Uterus (tissue), 4 donors: ENCODE measurements around the gene CMC1. TPM values are rescaled to one million over a fixed set of nuclear protein-coding genes. Genes with fewer than 3 reads are reported as not detected.
"Not testable (repeated sequence)": the region's sequence is repeated elsewhere in the genome, so short reads cannot be mapped to it uniquely, and the experiment has no call there.

Experiments
- DNase-seq, 2 donors: peaks; one replicate each; pipeline ENCODE4 v3.0.0-alpha.2; 2019 to 2020
- H3K27ac ChIP-seq, 2 donors: fragments of 200-600 bp; sonication (generic); 1 replicate in 1 of 2; 2 replicates in 1 of 2; pipeline ENCODE4 v1.5.1; 2016 to 2018
- H3K27me3 ChIP-seq, 2 donors: fragments of 200-600 bp; sonication (generic); one replicate each; pipeline ENCODE4 v1.5.1; 2018 to 2019; ENCODE audit warnings: control low read depth in 1 of 2
- H3K36me3 ChIP-seq, 2 donors: fragments of 200-600 bp; sonication (generic); one replicate each; pipeline ENCODE4 v1.5.1; 2019; ENCODE audit warnings: control low read depth in 1 of 2
- H3K4me1 ChIP-seq, 2 donors: fragments of 200-600 bp; sonication (generic); one replicate each; pipeline ENCODE4 v1.5.1; 2018 to 2019; ENCODE audit warnings: control low read depth in 1 of 2
- H3K4me3 ChIP-seq, 2 donors: fragments of 200-600 bp; sonication (generic); 1 replicate in 1 of 2; 2 replicates in 1 of 2; pipeline ENCODE4 v1.5.1; 2018 to 2019; ENCODE audit warnings: mild to moderate bottlenecking in 1 of 2
- H3K9me3 ChIP-seq, 2 donors: fragments of 200-600 bp; sonication (generic); one replicate each; pipeline ENCODE4 v1.5.1; 2019; ENCODE audit warnings: control low read depth in 1 of 2
- POLR2A ChIP-seq, 2 donors: fragments of 450-650 bp; IDR thresholded peaks; one replicate each; pipeline ENCODE4 v1.6.1; 2016; ENCODE audit warnings: antibody characterized with exemption in 2 of 2, mild to moderate bottlenecking in 1 of 2, moderate library complexity in 1 of 2
- intact Hi-C: fragments of 100-400 bp; cut with DNase I; formaldehyde crosslinking; loops from one replicate; pipeline ENCODE4 v1.15.1; 2023; ENCODE audit warnings: low total_unique reads
- total RNA-seq, 4 donors: library from RNA; depleted of rRNA in 3 of 4; stranded (reverse); fragments of >200 nt in 3 of 4; gene quantifications; one replicate each; pipeline versions ENCODE4 v1.1.0 to v1.2.4, GENCODE V29; 2014 to 2023
- TF ChIP-seq, protein P1 (sequence below), 4 experiments: fragments of 200-600 bp in 2 of 4; fragments of 450-650 bp in 2 of 4; sonication (generic) in 2 of 4; IDR thresholded peaks; one replicate each; pipeline ENCODE4 v1.5.1; 2016 to 2019; ENCODE audit warnings: antibody characterized with exemption in 4 of 4, mild to moderate bottlenecking in 2 of 4, moderate library complexity in 1 of 4
- donor health status: DM: yes; HTN: yes; CAD: no.

The CMC1 gene
- 10 to 100 TPM in 1 of 4 donors, 1 to 10 TPM in 3; 2.0 to 17.8 (median 3.9) TPM for total RNA-seq

GRCh38 chr3:28241221-28242160 lies at the start of gene CMC1:
CMC1 (plus strand) TSS chr3:28241619; CDS start chr3:28241794, 175 bp downstream.
- Histone ChIP-seq H3K36me3 (no peaks in the 10 kb centered on the region), H3K9me3 (no peaks in the 10 kb centered on the region), H3K27ac (peak within 1 kb of the TSS; percentile 83), H3K4me1 (no peaks in the 10 kb centered on the region), H3K4me3 (peak within 1 kb of the TSS; percentile 92 to 99), H3K27me3 (no peaks in the 10 kb centered on the region)
- TF ChIP-seq POLR2A (IDR thresholded peaks at IDR 0.05): peak; percentile 79 to 85
- TF ChIP-seq, protein P1, sequence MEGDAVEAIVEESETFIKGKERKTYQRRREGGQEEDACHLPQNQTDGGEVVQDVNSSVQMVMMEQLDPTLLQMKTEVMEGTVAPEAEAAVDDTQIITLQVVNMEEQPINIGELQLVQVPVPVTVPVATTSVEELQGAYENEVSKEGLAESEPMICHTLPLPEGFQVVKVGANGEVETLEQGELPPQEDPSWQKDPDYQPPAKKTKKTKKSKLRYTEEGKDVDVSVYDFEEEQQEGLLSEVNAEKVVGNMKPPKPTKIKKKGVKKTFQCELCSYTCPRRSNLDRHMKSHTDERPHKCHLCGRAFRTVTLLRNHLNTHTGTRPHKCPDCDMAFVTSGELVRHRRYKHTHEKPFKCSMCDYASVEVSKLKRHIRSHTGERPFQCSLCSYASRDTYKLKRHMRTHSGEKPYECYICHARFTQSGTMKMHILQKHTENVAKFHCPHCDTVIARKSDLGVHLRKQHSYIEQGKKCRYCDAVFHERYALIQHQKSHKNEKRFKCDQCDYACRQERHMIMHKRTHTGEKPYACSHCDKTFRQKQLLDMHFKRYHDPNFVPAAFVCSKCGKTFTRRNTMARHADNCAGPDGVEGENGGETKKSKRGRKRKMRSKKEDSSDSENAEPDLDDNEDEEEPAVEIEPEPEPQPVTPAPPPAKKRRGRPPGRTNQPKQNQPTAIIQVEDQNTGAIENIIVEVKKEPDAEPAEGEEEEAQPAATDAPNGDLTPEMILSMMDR (IDR thresholded peaks at IDR 0.05): no peak
- DNase-seq: peak; percentile 98
- intact Hi-C loops: no loop called here

- DNase-seq: no peak
- H3K4me1 ChIP-seq: no peaks in the 10 kb centered on the region
- intact Hi-C loops: no loop called here
- no peaks in the 10 kb centered on the region for H3K9me3 ChIP-seq
- TF ChIP-seq, protein P1 (IDR thresholded peaks at IDR 0.05): no peak
- no peak for TF ChIP-seq POLR2A (IDR thresholded peaks at IDR 0.05)
- H3K36me3 ChIP-seq: no peaks in the 10 kb centered on the region
- no peak overlapping the region for H3K27ac ChIP-seq
- H3K4me3 ChIP-seq: no peak overlapping the region
- no peaks in the 10 kb centered on the region for H3K27me3 ChIP-seq
These were observed 43.3 kb upstream of the CMC1 start for GRCh38 chr3:28198161-28198560.

- H3K4me3 ChIP-seq: no peak overlapping the region
- no peaks in the 10 kb centered on the region for H3K36me3 ChIP-seq
- H3K27ac ChIP-seq: no peak overlapping the region
- H3K27me3 ChIP-seq: no peaks in the 10 kb centered on the region
- no peaks in the 10 kb centered on the region for H3K9me3 ChIP-seq
- H3K4me1 ChIP-seq: no peaks in the 10 kb centered on the region
- TF ChIP-seq, protein P1 (IDR thresholded peaks at IDR 0.05): no peak
- no peak for TF ChIP-seq POLR2A (IDR thresholded peaks at IDR 0.05)
- intact Hi-C loops: no loop called here
- DNase-seq: no peak
These were observed 42.4 kb upstream of the CMC1 start for GRCh38 chr3:28198974-28199373.

DNA sequence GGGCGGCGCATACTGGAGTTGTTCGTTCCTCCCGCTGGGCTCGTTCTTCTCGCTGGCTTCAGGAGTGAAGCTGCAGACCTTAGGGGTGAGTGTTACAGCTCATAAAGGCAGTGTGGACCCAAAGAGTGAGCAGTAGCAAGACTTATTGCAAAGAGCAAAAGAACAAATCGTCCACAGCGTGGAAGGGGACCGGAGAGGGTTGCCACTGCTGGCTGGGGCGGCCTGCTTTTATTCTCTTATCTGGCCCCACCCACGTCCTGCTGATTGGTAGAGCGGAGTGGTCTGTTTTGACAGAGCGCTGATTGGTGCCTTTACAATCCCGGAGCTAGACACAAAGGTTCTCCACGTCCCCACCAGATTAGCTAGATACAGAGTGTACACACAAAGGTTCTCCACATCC lies 41.8 kb upstream of the CMC1 start:
- intact Hi-C loops, H3K4me3 ChIP-seq, H3K27ac ChIP-seq, H3K36me3 ChIP-seq, H3K9me3 ChIP-seq, DNase-seq, H3K4me1 ChIP-seq, H3K27me3 ChIP-seq: not testable (repeated sequence)

DNA sequence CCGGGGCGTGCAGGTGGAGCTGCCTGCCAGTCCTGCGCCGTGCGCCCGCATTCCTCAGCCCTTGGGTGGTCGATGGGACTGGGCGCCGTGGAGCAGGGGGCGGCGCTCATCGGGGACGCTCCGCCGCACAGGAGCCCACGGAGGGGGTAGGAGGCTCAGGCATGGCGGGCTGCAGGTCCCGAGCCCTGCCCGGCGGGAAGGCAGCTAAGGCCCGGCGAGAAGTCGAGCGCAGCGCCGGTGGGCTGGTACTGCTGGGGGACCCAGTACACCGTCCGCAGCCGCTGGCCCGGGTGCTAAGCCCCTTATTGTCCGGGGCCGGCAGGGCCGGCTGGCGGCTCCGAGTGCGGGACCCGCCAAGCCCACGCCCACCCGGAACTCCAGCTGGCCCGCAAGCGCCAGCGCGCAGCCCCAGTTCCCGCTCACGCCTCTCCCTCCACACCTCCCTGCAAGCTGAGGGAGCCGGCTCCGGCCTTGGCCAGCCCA lies 41.0 kb upstream of the CMC1 start:
- H3K36me3 ChIP-seq, H3K27ac ChIP-seq, H3K9me3 ChIP-seq, H3K4me3 ChIP-seq, H3K4me1 ChIP-seq, DNase-seq, H3K27me3 ChIP-seq, intact Hi-C loops: not testable (repeated sequence)

DNA sequence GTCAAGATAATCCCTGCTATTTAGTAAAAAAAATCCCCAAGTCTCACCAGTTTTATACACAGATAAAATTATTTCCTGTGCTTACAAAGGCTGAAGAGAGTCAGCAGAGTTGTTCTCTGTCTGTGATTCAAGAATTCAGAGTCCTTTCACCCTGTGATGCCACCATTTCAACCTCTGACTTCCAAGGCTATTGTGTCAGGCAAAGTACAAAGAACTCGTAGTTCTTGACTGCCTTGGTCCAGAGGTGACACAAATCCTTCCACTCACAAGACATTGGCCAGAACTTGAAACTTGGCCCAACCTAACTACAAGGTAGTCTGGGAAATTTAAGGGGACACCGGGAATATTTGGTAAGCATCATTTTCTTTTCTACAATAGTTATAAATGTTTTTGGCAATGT lies 34.9 kb upstream of the CMC1 start:
- no peaks in the 10 kb centered on the region for H3K4me1 ChIP-seq
- TF ChIP-seq, protein P1 (IDR thresholded peaks at IDR 0.05): no peak
- TF ChIP-seq POLR2A (IDR thresholded peaks at IDR 0.05): no peak
- H3K4me3 ChIP-seq: no peak overlapping the region
- no peak overlapping the region for H3K27ac ChIP-seq
- intact Hi-C loops: no loop called here
- H3K9me3 ChIP-seq: no peaks in the 10 kb centered on the region
- H3K27me3 ChIP-seq: no peaks in the 10 kb centered on the region
- no peak for DNase-seq
- no peaks in the 10 kb centered on the region for H3K36me3 ChIP-seq
